K562 (cell line): ENCODE data around the gene CMTR1. TPM values are rescaled to one million over a fixed set of nuclear protein-coding genes. Genes with fewer than 3 reads are reported as not detected.

Experiments used
- ATAC-seq: fragments of 200-7000 bp; cut with Tn5 transposase; 3 replicates; pipeline ENCODE4 v1.9.1; 2020; ENCODE audit warnings: moderate library complexity
- BruUV-seq: library from RNA; stranded (reverse); fragments of 400-500 nt; replicated peaks from 2 replicates; lab custom pipeline; 2021; lab: Mats Ljungman, UMichigan
- CTCF ChIA-PET: fragments of 300-600 bp; formaldehyde crosslinking; extraction: SDS; loops from one replicate; lab custom pipeline; 2021; ENCODE audit warnings: low intra/inter-chr PET ratio; lab: Yijun Ruan, JAX
- POLR2A ChIA-PET: fragments of 300-600, 350-650 bp; sonication (Branson Sonifier 250); formaldehyde crosslinking; extraction: SDS; loops from one replicate; lab custom pipeline; 2021; ENCODE audit warnings: antibody characterized with exemption, inconsistent platforms; lab: Yijun Ruan, JAX
- DNase-seq, 4 experiments: peaks; one replicate each; pipeline versions ENCODE4 v3.0.0 to v3.0.0-alpha.2; 2011 to 2018; ENCODE audit warnings: low spot score in 3 of 4, mixed read lengths in 3 of 4; ENCODE audit errors: extremely low read depth in 1 of 4
- FAIRE-seq: peaks from 2 replicates; lab custom pipeline; 2011; peaks lifted over from hg19 to GRCh38; lab: Jason Lieb, UNC
- H2AFZ ChIP-seq: 2 replicates; pipeline ENCODE4 v1.6.0; 2011; ENCODE audit warnings: low read depth, low read length, control low read depth, inconsistent platforms
- H3K27ac ChIP-seq: fragments of 200-600 bp; 3 replicates; pipeline ENCODE4 v1.8.0; 2011; ENCODE audit warnings: low read depth, mild to moderate bottlenecking, control low read depth, inconsistent platforms, low read length, moderate library complexity, mixed read lengths; ENCODE audit errors: extremely low read depth
- H3K27me3 ChIP-seq, 2 experiments: fragments of 300-600 bp in 1 of 2; 2 replicates in 1 of 2; 3 replicates in 1 of 2; pipeline versions ENCODE4 v1.6.0 to v1.8.0; 2011; ENCODE audit warnings: inconsistent platforms in 2 of 2, low read length in 2 of 2, mild to moderate bottlenecking in 1 of 2, mixed read lengths in 1 of 2, moderate library complexity in 1 of 2; ENCODE audit not compliant: control insufficient read depth in 2 of 2, insufficient read depth in 2 of 2
- H3K36me3 ChIP-seq: fragments of 300-600 bp; 3 replicates; pipeline ENCODE4 v1.8.0; 2011; ENCODE audit warnings: mild to moderate bottlenecking, low read length, inconsistent platforms; ENCODE audit not compliant: control insufficient read depth, insufficient read depth
- H3K4me1 ChIP-seq, 2 experiments: fragments of 200-600 bp in 1 of 2; replicated peaks in 1 of 2; 2 replicates in 1 of 2; 3 replicates in 1 of 2; pipeline versions ENCODE4 v1.5.1 to v1.8.0; 2011; ENCODE audit warnings: inconsistent platforms in 2 of 2, low read length in 2 of 2, mild to moderate bottlenecking in 1 of 2, mixed read lengths in 1 of 2, moderate library complexity in 1 of 2; ENCODE audit not compliant: control insufficient read depth in 2 of 2, insufficient read depth in 2 of 2
- H3K4me2 ChIP-seq: 2 replicates; pipeline ENCODE4 v1.6.1; 2011; ENCODE audit warnings: low read length, control low read depth, inconsistent platforms, mixed read lengths; ENCODE audit not compliant: insufficient read depth
- H3K4me3 ChIP-seq: fragments of 200-600 bp; sonication (generic), shearing (Covaris generic); 2 replicates; pipeline ENCODE4 v1.5.1; 2016; ENCODE audit warnings: control low read depth, inconsistent platforms
- H3K79me2 ChIP-seq: fragments of 200-600 bp; 3 replicates; pipeline ENCODE4 v1.8.0; 2011; ENCODE audit warnings: low read length, inconsistent platforms; ENCODE audit not compliant: control insufficient read depth, insufficient read depth
- H3K9ac ChIP-seq, 2 experiments: 2 replicates each; pipeline versions ENCODE4 v1.6.0 to v1.6.1; 2011; ENCODE audit warnings: low read depth in 2 of 2, low read length in 2 of 2, control low read depth in 1 of 2, inconsistent platforms in 1 of 2, mild to moderate bottlenecking in 1 of 2, mixed read lengths in 1 of 2; ENCODE audit not compliant: insufficient read depth in 1 of 2
- H3K9me1 ChIP-seq: one replicate; pipeline ENCODE4 v1.6.0; 2011; ENCODE audit warnings: inconsistent platforms, mild to moderate bottlenecking, low read length, moderate library complexity; ENCODE audit not compliant: control insufficient read depth, insufficient read depth
- H3K9me3 ChIP-seq: replicated peaks from 2 replicates; pipeline ENCODE4 v1.5.1; 2011; ENCODE audit warnings: low read depth, low read length, inconsistent platforms; ENCODE audit not compliant: control insufficient read depth, insufficient read depth
- H4K20me1 ChIP-seq: replicated peaks from 2 replicates; pipeline ENCODE4 v1.6.1; 2011; ENCODE audit warnings: low read length, inconsistent platforms, mixed read lengths; ENCODE audit not compliant: control insufficient read depth, insufficient read depth
- BACH1 ChIP-seq: fragments of 200-800 bp; sonication (Bioruptor generic); IDR thresholded peaks from 2 replicates; pipeline ENCODE4 v1.6.1; 2016; ENCODE audit warnings: missing genetic modification characterization, missing compliant biosample characterization
- FOXM1 ChIP-seq, 2 experiments: fragments of 450-650 bp in 1 of 2; sonication (generic) in 1 of 2; formaldehyde crosslinking in 1 of 2; IDR thresholded peaks; 2 replicates each; pipeline versions ENCODE4 v1.6.1 to v1.9.0; 2017 to 2022; ENCODE audit warnings: low read depth in 2 of 2, mild to moderate bottlenecking in 2 of 2, missing genetic modification reagents in 1 of 2, moderate library complexity in 1 of 2
- ILF3 ChIP-seq: fragments of 450-650 bp; IDR thresholded peaks from 2 replicates; pipeline ENCODE4 v1.6.1; 2018; ENCODE audit warnings: antibody characterized with exemption, mild to moderate bottlenecking, moderate library complexity, borderline replicate concordance
- JUNB ChIP-seq: fragments of 450-650 bp; formaldehyde crosslinking; conservative IDR thresholded peaks from 2 replicates; pipeline ENCODE4 v1.4.0; 2020; ENCODE audit warnings: mild to moderate bottlenecking
- KLF6 ChIP-seq: fragments of 250-450 bp; sonication (Bioruptor Pico); IDR thresholded peaks from 2 replicates; pipeline ENCODE4 v1.4.0; 2020; ENCODE audit warnings: mild to moderate bottlenecking, moderate library complexity, borderline replicate concordance
- NFIC ChIP-seq: fragments of 450-650 bp; IDR thresholded peaks from 2 replicates; pipeline ENCODE4 v1.6.1; 2017; ENCODE audit warnings: mild to moderate bottlenecking, inconsistent platforms
- POLR2AphosphoS5 ChIP-seq: IDR thresholded peaks from 2 replicates; pipeline ENCODE4 v1.6.1; 2011; ENCODE audit warnings: mild to moderate bottlenecking, low read depth, low read length, moderate library complexity; ENCODE audit not compliant: control insufficient read depth, insufficient read depth
- PPARD ChIP-seq: fragments of 250-450 bp; sonication (Bioruptor Pico); IDR thresholded peaks from 2 replicates; pipeline ENCODE4 v1.8.0; 2022; ENCODE audit warnings: inconsistent platforms, mild to moderate bottlenecking, moderate library complexity
- PRPF4 ChIP-seq: fragments of 200-400 bp; formaldehyde crosslinking; IDR thresholded peaks from one replicate; pipeline ENCODE4 v1.6.1; 2017; ENCODE audit warnings: low read length, low read depth, mild to moderate bottlenecking; ENCODE audit not compliant: insufficient read depth, poor library complexity, severe bottlenecking
- SLC30A9 ChIP-seq: fragments of 250-450 bp; sonication (Bioruptor Pico); IDR thresholded peaks from 2 replicates; pipeline ENCODE4 v1.8.0; 2022; ENCODE audit warnings: mild to moderate bottlenecking, moderate library complexity
- SRSF3 ChIP-seq: fragments of 200-400 bp; formaldehyde crosslinking; IDR thresholded peaks from 2 replicates; pipeline ENCODE4 v1.6.1; 2016; ENCODE audit warnings: mild to moderate bottlenecking, low read length, moderate library complexity; ENCODE audit not compliant: insufficient read depth
- ZNF589 ChIP-seq: fragments of 200-800 bp; sonication (Bioruptor generic); IDR thresholded peaks from 2 replicates; pipeline ENCODE4 v1.6.1; 2016; ENCODE audit warnings: low read depth, missing genetic modification characterization, missing compliant biosample characterization
- ZNF764 ChIP-seq: fragments of 250-450 bp; sonication (Bioruptor Pico); IDR thresholded peaks from 2 replicates; pipeline ENCODE4 v1.4.0; 2020; ENCODE audit warnings: low read depth, mild to moderate bottlenecking, moderate library complexity
- ZNF785 ChIP-seq: fragments of 250-450 bp; sonication (Bioruptor Pico); IDR thresholded peaks from 2 replicates; pipeline ENCODE4 v1.4.0; 2020; ENCODE audit warnings: mild to moderate bottlenecking
- WGBS: fragments of 100-300 bp; shearing (Covaris generic); methylation state at CpG from one replicate; pipeline ENCODE4 v1.1.6; 2016; ENCODE audit warnings: low coverage, mixed read lengths; ENCODE audit not compliant: insufficient coverage; ENCODE audit errors: missing lambda C conversion rate; 5-methylcytosine and 5-hydroxymethylcytosine counted together
- in situ Hi-C: fragments of 300-500 bp; cut with MboI; formaldehyde crosslinking; loops from 4 replicates; pipeline ENCODE4 v1.15.0; 2018; ENCODE audit warnings: inconsistent platforms, mixed read lengths
- intact Hi-C: fragments of 100-400 bp; cut with micrococcal nuclease; formaldehyde crosslinking; loops from 2 replicates; pipeline ENCODE4 v1.14.2; 2022
- polyA plus RNA-seq, 8 experiments: library from polyadenylated mRNA; depleted of rRNA in 4 of 8; stranded (reverse) in 5 of 8; unstranded in 3 of 8; fragments of >200 nt; fragmentation: Nextera tagmentation in 2 of 8; fragmentation: Illumina TruSeq in 1 of 8; extraction: Ambion mirVana in 2 of 8; extraction: Trizol in 1 of 8; gene quantifications; 2 replicates each; pipeline versions ENCODE4 v1.2.1 to v1.2.3, GENCODE V29; 2011 to 2014; ENCODE audit warnings: inconsistent platforms in 1 of 8, missing spikeins in 1 of 8
- total RNA-seq, 7 experiments: library from RNA; depleted of rRNA in 6 of 7; stranded (reverse); fragments of >200 nt in 6 of 7; fragmentation: Illumina TruSeq in 2 of 7; extraction: Trizol in 2 of 7; gene quantifications; 2 replicates each; pipeline versions ENCODE4 v1.2.1 to v1.2.3, GENCODE V29; 2011 to 2021; ENCODE audit warnings: low replicate concordance in 1 of 7
- TF ChIP-seq, protein P1 (sequence below): sonication (generic); formaldehyde crosslinking; IDR thresholded peaks from 2 replicates; pipeline ENCODE4 v1.8.0; 2022; ENCODE audit warnings: missing genetic modification reagents, mild to moderate bottlenecking, borderline replicate concordance
- TF ChIP-seq, protein P2 (sequence below): fragments of 450-650 bp; IDR thresholded peaks from 2 replicates; pipeline ENCODE4 v1.6.1; 2016; ENCODE audit warnings: missing biosample characterization, missing genetic modification characterization
- TF ChIP-seq, protein P3 (sequence below): fragments of 450-650 bp; IDR thresholded peaks from one replicate; pipeline ENCODE4 v1.6.1; 2018; ENCODE audit warnings: mild to moderate bottlenecking, moderate library complexity; ENCODE audit not compliant: partially characterized antibody

The CMTR1 gene
- total and polyA plus RNA-seq, 9 of the 15 experiments (the other 6 are each of a cell fraction or from before 2014, with no cell fraction given), result 2.9 to 63.5 (median 49.5) TPM

DNA sequence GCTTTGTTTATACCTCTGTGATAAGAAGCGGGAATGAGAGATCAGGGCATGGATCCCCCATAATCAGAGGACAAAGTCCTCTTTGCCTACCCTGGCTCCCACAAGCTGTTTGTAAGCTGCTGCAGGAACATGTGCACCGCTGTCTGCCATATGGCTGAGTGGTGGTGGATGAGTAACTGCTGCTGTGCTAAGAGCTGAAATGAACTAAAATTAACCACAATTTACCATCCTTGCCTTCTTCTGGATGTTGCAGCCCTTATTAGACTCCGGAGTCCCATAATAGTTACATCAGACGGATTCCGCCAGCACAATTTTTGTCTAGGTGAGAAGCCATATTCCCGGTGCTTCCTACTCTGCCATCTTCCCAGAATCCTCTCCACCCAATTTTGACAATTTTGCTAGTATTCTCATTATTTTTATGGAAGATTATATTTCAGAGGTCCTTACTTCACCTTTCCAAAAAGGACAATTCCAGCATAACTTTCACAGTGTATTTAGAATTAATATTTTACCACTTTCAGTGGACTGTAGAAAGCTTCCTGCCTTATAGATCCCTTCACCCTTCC lies 6.0 kb upstream of the CMTR1 start:
- ChIA-PET CTCF (no interaction called here), POLR2A (interaction anchor here (0.8 to 2.4 kb wide), 5 partner anchors 8 to 33 kb away, joined by 3 to 7 read pairs (median 4); no protein-coding TSS in a partner anchor)
- ATAC-seq, result peak; percentile 59
- Histone ChIP-seq H3K4me3 (peak overlapping the region; percentile 4), H3K36me3 (no peaks in the 10 kb centered on the region), H2AFZ (peak overlapping the region; percentile 79), H3K27ac (peak overlapping the region; percentile 79), H3K9me3 (peaks cover 4% of the 10 kb centered on the region; the same call in 1 of the 2 replicates), H3K79me2 (peaks cover 47% of the 10 kb centered on the region), H4K20me1 (no peaks in the 10 kb centered on the region), H3K9ac (peak overlapping the region; percentile 66 to 85), H3K4me2 (peak overlapping the region; percentile 89), H3K4me1 (peaks cover 9 to 10% of the 10 kb centered on the region in 2 experiments; a peak in 4 of 5 replicates), H3K27me3 (no peaks in the 10 kb centered on the region), H3K9me1 (no peaks in the 10 kb centered on the region)
- no TSS peak for BruUV-seq
- in situ Hi-C loops, result no loop called here
- intact Hi-C loops, result loop anchor here (5.0 kb wide), 1 partner anchor 45 kb away; no protein-coding TSS in a partner anchor
- peak; percentile 31 to 67 (median 46) for DNase-seq
- no peak for FAIRE-seq
- WGBS, result 8% methylated on average over 6 of the region's 6 CpGs
- TF ChIP-seq, protein P1, sequence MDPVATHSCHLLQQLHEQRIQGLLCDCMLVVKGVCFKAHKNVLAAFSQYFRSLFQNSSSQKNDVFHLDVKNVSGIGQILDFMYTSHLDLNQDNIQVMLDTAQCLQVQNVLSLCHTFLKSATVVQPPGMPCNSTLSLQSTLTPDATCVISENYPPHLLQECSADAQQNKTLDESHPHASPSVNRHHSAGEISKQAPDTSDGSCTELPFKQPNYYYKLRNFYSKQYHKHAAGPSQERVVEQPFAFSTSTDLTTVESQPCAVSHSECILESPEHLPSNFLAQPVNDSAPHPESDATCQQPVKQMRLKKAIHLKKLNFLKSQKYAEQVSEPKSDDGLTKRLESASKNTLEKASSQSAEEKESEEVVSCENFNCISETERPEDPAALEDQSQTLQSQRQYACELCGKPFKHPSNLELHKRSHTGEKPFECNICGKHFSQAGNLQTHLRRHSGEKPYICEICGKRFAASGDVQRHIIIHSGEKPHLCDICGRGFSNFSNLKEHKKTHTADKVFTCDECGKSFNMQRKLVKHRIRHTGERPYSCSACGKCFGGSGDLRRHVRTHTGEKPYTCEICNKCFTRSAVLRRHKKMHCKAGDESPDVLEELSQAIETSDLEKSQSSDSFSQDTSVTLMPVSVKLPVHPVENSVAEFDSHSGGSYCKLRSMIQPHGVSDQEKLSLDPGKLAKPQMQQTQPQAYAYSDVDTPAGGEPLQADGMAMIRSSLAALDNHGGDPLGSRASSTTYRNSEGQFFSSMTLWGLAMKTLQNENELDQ (CRISPR knock-in tag), result no peak
- TF ChIP-seq ILF3 (no peak), JUNB (no peak), SLC30A9 (no peak), PPARD (CRISPR knock-in tag) (no peak), ZNF589 (CRISPR knock-in tag) (no peak; the same call in 1 of the 2 replicates), POLR2AphosphoS5 (0 out of 2 replicates have a peak, but pooled peaks have one; percentile 28), ZNF785 (no peak), PRPF4 (no peak), NFIC (no peak), FOXM1 (IDR thresholded peaks at IDR 0.05; ENCODE audit: low read depth) (no peak), FOXM1 (CRISPR knock-in tag; IDR thresholded peaks at IDR 0.05; ENCODE audit: low read depth) (no peak), ZNF764 (no peak), KLF6 (CRISPR knock-in tag) (peak; percentile 20; the same call in 1 of the 2 replicates), BACH1 (tag) (peak; percentile 72; the same call in 1 of the 2 replicates), SRSF3 (no peak)
- TF ChIP-seq, protein P2, sequence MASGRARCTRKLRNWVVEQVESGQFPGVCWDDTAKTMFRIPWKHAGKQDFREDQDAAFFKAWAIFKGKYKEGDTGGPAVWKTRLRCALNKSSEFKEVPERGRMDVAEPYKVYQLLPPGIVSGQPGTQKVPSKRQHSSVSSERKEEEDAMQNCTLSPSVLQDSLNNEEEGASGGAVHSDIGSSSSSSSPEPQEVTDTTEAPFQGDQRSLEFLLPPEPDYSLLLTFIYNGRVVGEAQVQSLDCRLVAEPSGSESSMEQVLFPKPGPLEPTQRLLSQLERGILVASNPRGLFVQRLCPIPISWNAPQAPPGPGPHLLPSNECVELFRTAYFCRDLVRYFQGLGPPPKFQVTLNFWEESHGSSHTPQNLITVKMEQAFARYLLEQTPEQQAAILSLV, result peak; percentile 67; the same call in 1 of the 2 replicates
- TF ChIP-seq, protein P3, sequence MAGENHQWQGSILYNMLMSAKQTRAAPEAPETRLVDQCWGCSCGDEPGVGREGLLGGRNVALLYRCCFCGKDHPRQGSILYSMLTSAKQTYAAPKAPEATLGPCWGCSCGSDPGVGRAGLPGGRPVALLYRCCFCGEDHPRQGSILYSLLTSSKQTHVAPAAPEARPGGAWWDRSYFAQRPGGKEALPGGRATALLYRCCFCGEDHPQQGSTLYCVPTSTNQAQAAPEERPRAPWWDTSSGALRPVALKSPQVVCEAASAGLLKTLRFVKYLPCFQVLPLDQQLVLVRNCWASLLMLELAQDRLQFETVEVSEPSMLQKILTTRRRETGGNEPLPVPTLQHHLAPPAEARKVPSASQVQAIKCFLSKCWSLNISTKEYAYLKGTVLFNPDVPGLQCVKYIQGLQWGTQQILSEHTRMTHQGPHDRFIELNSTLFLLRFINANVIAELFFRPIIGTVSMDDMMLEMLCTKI, result no peak
